ENCODE data around the gene HTR3A. TPM values are rescaled to one million over a fixed set of nuclear protein-coding genes. Genes with fewer than 3 reads are reported as not detected.

HTR3A gene
- total and polyA plus RNA-seq, 9 of the 15 experiments (the other 6 are each of a cell fraction or from before 2014, with no cell fraction given) = not detected

DNA sequence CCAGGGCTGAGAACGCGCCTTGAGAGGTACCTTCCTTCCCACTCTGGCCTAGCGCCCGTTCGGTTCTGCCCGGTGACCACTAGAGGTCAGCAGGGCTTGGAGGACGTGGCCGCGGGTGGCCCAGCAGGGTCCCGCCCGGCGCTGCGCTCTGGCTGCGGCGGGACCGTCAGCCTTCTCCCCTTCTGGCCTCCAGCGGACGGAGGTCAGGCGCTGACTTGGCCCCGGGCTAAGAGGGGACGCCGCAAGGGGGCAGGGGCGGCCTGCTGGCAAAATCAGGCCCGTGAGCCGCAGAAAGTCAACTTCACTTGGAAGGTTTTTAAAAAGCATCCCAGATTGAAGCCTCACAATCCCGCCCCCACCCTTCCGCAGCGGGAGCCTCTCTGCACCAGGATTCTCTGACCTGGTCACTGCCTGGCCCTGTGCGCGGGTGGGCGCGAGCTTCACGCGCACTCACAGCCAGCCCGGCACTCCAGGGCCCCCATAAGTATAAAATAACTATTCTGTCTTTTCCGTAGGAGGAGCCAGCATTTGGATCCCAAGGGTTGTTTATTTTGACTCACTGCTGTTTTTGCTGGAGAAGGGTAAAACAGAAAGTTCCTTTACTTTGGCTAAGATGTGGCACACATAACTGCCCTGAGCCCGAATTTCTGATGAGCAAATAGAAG is 61.4 kb downstream of the HTR3A start (continued):
- TF ChIP-seq, protein P1, sequence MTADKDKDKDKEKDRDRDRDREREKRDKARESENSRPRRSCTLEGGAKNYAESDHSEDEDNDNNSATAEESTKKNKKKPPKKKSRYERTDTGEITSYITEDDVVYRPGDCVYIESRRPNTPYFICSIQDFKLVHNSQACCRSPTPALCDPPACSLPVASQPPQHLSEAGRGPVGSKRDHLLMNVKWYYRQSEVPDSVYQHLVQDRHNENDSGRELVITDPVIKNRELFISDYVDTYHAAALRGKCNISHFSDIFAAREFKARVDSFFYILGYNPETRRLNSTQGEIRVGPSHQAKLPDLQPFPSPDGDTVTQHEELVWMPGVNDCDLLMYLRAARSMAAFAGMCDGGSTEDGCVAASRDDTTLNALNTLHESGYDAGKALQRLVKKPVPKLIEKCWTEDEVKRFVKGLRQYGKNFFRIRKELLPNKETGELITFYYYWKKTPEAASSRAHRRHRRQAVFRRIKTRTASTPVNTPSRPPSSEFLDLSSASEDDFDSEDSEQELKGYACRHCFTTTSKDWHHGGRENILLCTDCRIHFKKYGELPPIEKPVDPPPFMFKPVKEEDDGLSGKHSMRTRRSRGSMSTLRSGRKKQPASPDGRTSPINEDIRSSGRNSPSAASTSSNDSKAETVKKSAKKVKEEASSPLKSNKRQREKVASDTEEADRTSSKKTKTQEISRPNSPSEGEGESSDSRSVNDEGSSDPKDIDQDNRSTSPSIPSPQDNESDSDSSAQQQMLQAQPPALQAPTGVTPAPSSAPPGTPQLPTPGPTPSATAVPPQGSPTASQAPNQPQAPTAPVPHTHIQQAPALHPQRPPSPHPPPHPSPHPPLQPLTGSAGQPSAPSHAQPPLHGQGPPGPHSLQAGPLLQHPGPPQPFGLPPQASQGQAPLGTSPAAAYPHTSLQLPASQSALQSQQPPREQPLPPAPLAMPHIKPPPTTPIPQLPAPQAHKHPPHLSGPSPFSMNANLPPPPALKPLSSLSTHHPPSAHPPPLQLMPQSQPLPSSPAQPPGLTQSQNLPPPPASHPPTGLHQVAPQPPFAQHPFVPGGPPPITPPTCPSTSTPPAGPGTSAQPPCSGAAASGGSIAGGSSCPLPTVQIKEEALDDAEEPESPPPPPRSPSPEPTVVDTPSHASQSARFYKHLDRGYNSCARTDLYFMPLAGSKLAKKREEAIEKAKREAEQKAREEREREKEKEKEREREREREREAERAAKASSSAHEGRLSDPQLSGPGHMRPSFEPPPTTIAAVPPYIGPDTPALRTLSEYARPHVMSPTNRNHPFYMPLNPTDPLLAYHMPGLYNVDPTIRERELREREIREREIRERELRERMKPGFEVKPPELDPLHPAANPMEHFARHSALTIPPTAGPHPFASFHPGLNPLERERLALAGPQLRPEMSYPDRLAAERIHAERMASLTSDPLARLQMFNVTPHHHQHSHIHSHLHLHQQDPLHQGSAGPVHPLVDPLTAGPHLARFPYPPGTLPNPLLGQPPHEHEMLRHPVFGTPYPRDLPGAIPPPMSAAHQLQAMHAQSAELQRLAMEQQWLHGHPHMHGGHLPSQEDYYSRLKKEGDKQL (CRISPR knock-in tag; IDR thresholded peaks at IDR 0.05; ENCODE audit: borderline replicate concordance) = no peak
- no peak for TF ChIP-seq KAT2B (IDR thresholded peaks at IDR 0.05; ENCODE audit: low read depth, low read length)
- no peak for TF ChIP-seq NCOA4 (IDR thresholded peaks at IDR 0.05; ENCODE audit: partially characterized antibody)
- TF ChIP-seq MCM2 (IDR thresholded peaks at IDR 0.05; ENCODE audit: low read depth) = no peak
- no peak for TF ChIP-seq JUNB (CRISPR knock-in tag; conservative IDR thresholded peaks at IDR 0.05)
